Esophagus muscularis mucosa (tissue), 4 donors: ENCODE results near the gene PRKCE. TPM values are rescaled to one million over a fixed set of nuclear protein-coding genes. Genes with fewer than 3 reads are reported as not detected.

Source experiments
- DNase-seq: peaks from one replicate; pipeline ENCODE4 v3.0.0-alpha.2; 2017; ENCODE audit errors: extremely low spot score
- H3K27ac ChIP-seq, 4 donors: fragments of 200-600 bp; sonication (generic); replicated peaks in 1 of 4; 1 replicate in 3 of 4; 2 replicates in 1 of 4; pipeline ENCODE4 v1.5.1; 2016 to 2019; ENCODE audit warnings: mild to moderate bottlenecking in 1 of 4
- H3K27me3 ChIP-seq, 4 donors: fragments of 200-600 bp; sonication (generic); one replicate each; pipeline versions ENCODE4 v1.5.1 to v1.6.0; 2016 to 2019
- H3K36me3 ChIP-seq, 4 donors: fragments of 200-600 bp; sonication (generic); one replicate each; pipeline ENCODE4 v1.5.1; 2016 to 2019
- H3K4me1 ChIP-seq, 4 donors: fragments of 200-600 bp; sonication (generic); one replicate each; pipeline ENCODE4 v1.5.1; 2016 to 2019
- H3K4me3 ChIP-seq, 4 donors: fragments of 200-600 bp; sonication (generic); 1 replicate in 2 of 4; 2 replicates in 2 of 4; pipeline ENCODE4 v1.5.1; 2016 to 2019; ENCODE audit warnings: mild to moderate bottlenecking in 4 of 4, moderate library complexity in 1 of 4
- H3K9me3 ChIP-seq, 4 donors: fragments of 200-600 bp; sonication (generic); 1 replicate in 3 of 4; 2 replicates in 1 of 4; pipeline ENCODE4 v1.5.1; 2016 to 2019
- EP300 ChIP-seq: sonication (generic); formaldehyde crosslinking; IDR thresholded peaks from one replicate; pipeline ENCODE4 v1.6.1; 2017; ENCODE audit warnings: antibody characterized with exemption
- POLR2A ChIP-seq: fragments of 450-650 bp; IDR thresholded peaks from one replicate; pipeline ENCODE4 v1.6.1; 2017; ENCODE audit warnings: antibody characterized with exemption, moderate library complexity, mild to moderate bottlenecking, low read depth
- POLR2AphosphoS5 ChIP-seq, 2 donors: sonication (generic); formaldehyde crosslinking; IDR thresholded peaks; one replicate each; pipeline ENCODE4 v1.6.1; 2017; ENCODE audit warnings: antibody characterized with exemption in 2 of 2
- WGBS: methylation state at CpG from one replicate; pipeline ENCODE4 v1.1.5; 2018; 5-methylcytosine and 5-hydroxymethylcytosine counted together
- intact Hi-C: fragments of 100-400 bp; cut with DNase I; formaldehyde crosslinking; loops from one replicate; pipeline ENCODE4 v1.15.1; 2023
- total RNA-seq, 4 donors: library from RNA; depleted of rRNA; stranded (reverse); fragments of >200 nt; gene quantifications; one replicate each; pipeline versions ENCODE4 v1.1.0 to v1.2.1, GENCODE V29; 2016
- TF ChIP-seq, protein P1 (sequence below), 3 experiments: fragments of 200-600 bp in 2 of 3; fragments of 450-650 bp in 1 of 3; sonication (generic) in 2 of 3; IDR thresholded peaks; one replicate each; pipeline ENCODE4 v1.5.1; 2017 to 2019; ENCODE audit warnings: antibody characterized with exemption in 3 of 3, mild to moderate bottlenecking in 2 of 3, moderate library complexity in 1 of 3

Gene PRKCE
- total RNA-seq, 4 donors from 2014 or later: 11.6 to 21.1 (median 13.0) TPM

DNA sequence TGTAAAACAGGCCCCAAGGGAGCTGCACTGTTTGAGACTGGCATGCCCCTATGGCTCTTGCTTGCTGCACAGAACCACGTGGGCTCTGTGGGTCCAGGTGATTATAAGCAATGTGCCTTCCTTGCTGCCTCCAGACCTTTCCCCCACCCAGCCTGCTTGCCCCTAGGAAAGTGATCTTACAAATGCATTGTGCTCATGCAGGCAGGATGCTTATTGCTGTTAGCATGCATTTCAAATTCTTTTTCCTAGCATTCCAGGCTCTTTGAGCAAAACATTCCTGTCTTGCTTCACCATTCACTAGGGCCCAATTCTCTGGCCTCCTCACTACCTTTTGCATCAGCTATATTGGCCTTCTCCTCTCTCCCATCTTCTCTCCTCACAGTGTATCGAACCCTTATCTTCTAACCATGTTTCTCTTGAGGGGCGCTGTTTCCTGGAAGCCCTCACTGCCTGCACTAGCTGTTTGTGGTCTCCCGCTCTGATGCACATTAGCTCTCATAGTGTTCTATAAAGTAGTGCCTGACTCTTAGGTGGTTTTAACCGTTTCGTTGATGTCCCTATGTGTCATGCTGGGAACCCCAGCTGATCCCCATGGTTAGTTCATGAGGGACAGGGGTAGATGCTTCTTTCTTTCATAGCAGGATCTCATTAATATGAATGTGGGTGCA lies 492.8 kb downstream of the PRKCE start:
- H3K9me3 ChIP-seq: no peaks in the 10 kb centered on the region
- TF ChIP-seq EP300: no peak
- no peak for TF ChIP-seq POLR2A
- TF ChIP-seq POLR2AphosphoS5 (IDR thresholded peaks at IDR 0.05): no peak
- TF ChIP-seq, protein P1, sequence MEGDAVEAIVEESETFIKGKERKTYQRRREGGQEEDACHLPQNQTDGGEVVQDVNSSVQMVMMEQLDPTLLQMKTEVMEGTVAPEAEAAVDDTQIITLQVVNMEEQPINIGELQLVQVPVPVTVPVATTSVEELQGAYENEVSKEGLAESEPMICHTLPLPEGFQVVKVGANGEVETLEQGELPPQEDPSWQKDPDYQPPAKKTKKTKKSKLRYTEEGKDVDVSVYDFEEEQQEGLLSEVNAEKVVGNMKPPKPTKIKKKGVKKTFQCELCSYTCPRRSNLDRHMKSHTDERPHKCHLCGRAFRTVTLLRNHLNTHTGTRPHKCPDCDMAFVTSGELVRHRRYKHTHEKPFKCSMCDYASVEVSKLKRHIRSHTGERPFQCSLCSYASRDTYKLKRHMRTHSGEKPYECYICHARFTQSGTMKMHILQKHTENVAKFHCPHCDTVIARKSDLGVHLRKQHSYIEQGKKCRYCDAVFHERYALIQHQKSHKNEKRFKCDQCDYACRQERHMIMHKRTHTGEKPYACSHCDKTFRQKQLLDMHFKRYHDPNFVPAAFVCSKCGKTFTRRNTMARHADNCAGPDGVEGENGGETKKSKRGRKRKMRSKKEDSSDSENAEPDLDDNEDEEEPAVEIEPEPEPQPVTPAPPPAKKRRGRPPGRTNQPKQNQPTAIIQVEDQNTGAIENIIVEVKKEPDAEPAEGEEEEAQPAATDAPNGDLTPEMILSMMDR (IDR thresholded peaks at IDR 0.05): no peak
- intact Hi-C loops: no loop called here
- DNase-seq: no peak
- peaks cover 0 to 8% (median 3%) of the 10 kb centered on the region in 4 donors for H3K4me1 ChIP-seq
- no peaks in the 10 kb centered on the region for H3K27me3 ChIP-seq
- no peak overlapping the region for H3K27ac ChIP-seq
- H3K36me3 ChIP-seq: peaks cover 0 to 26% (median 4%) of the 10 kb centered on the region in 4 donors
- no peak overlapping the region for H3K4me3 ChIP-seq
- 96% methylated on average over 5 of the region's 6 CpGs for WGBS

DNA sequence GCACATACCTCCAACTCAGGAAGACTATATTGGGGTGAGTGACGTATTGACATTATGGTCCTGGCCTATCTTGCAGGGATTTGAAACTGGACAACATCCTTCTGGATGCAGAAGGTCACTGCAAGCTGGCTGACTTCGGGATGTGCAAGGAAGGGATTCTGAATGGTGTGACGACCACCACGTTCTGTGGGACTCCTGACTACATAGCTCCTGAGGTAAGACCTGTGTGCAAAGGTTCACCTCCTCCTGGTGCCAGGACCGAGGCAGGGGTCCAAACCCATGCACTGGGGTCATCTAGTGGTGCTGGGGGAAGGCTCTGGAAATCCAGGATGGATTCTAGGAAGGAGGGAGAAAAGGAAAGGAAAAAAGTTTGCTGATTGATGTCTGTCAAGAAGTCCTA lies 493.5 kb downstream of the PRKCE start:
- Histone ChIP-seq H3K27me3 (no peaks in the 10 kb centered on the region), H3K36me3 (peaks cover 0 to 26% (median 4%) of the 10 kb centered on the region in 4 donors), H3K27ac (no peak overlapping the region), H3K9me3 (no peaks in the 10 kb centered on the region), H3K4me3 (no peak overlapping the region), H3K4me1 (peaks cover 0 to 8% (median 3%) of the 10 kb centered on the region in 4 donors)
- intact Hi-C loops: no loop called here
- 98% methylated on average over 5 of the region's 5 CpGs for WGBS
- DNase-seq: no peak
- TF ChIP-seq POLR2A (no peak), POLR2AphosphoS5 (IDR thresholded peaks at IDR 0.05) (no peak)

DNA sequence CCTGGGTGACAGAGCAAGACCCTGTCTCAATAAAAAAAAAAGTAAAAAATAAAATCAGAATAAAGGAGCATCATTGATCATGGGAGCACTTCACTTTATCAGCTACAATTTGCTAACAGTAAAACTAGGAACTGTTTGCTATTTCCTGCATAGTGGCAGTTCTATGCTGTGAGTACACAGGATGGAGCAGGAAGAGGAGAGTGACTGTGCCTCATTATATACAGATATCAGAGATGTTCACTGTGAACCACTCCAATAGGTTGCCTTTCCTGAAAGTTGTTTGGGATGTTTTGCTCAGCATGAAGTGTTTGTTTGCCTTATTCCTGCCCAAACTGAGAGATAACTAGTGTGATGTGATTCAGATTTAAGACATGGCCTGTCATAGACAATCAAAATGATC lies 494.4 kb downstream of the PRKCE start:
- H3K36me3 ChIP-seq: peaks cover 0 to 28% (median 4%) of the 10 kb centered on the region in 4 donors
- H3K4me3 ChIP-seq: no peak overlapping the region
- TF ChIP-seq POLR2A: no peak
- TF ChIP-seq, protein P1 (IDR thresholded peaks at IDR 0.05): no peak
- no peak for TF ChIP-seq EP300
- TF ChIP-seq POLR2AphosphoS5 (IDR thresholded peaks at IDR 0.05): no peak
- H3K4me1 ChIP-seq: peaks cover 0 to 11% (median 4%) of the 10 kb centered on the region in 4 donors
- H3K9me3 ChIP-seq: no peaks in the 10 kb centered on the region
- DNase-seq: no peak
- H3K27me3 ChIP-seq: no peaks in the 10 kb centered on the region
- intact Hi-C loops: no loop called here
- H3K27ac ChIP-seq: no peak overlapping the region

DNA sequence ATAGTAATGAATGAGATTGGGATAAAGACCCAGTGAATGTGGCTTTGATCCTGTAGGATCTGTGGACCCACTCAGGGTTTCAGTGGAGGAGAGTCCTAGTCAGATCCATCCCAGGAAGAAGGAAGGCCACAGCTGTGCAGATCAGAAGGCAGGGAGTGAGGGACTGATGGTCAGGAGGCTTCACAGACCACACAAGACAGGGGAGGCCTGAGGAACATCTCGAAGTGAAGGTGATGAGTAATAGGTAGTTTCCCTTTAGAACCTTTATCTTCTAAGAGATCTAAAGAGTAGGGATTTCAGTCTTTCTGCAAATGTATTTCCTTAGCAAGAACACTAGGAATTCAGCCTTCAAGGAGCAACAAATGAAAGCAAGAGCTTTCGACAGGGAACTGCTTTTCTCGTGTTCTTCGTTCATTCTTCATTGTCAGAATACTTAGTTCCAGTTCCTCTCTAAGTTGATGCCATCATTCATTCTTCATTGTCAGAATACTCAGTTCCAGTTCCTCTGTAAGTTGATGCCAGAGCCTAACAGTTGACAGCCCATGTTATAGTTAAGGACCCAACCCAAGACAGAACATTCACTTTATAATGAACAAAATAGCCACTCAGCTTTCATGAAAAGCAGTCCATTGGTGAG lies 495.5 kb downstream of the PRKCE start:
- intact Hi-C loops: no loop called here
- H3K27ac ChIP-seq: no peak overlapping the region
- 88% methylated on average over 4 of the region's 4 CpGs for WGBS
- no peaks in the 10 kb centered on the region for H3K27me3 ChIP-seq
- H3K4me1 ChIP-seq: peaks cover 0 to 13% (median 4%) of the 10 kb centered on the region in 4 donors
- DNase-seq: no peak
- TF ChIP-seq POLR2A: no peak
- TF ChIP-seq EP300: no peak
- TF ChIP-seq POLR2AphosphoS5 (IDR thresholded peaks at IDR 0.05): no peak
- TF ChIP-seq, protein P1 (IDR thresholded peaks at IDR 0.05): no peak
- H3K4me3 ChIP-seq: no peak overlapping the region
- peaks cover under 1 to 37% (median 10%) of the 10 kb centered on the region in 4 donors for H3K36me3 ChIP-seq
- no peaks in the 10 kb centered on the region for H3K9me3 ChIP-seq

DNA sequence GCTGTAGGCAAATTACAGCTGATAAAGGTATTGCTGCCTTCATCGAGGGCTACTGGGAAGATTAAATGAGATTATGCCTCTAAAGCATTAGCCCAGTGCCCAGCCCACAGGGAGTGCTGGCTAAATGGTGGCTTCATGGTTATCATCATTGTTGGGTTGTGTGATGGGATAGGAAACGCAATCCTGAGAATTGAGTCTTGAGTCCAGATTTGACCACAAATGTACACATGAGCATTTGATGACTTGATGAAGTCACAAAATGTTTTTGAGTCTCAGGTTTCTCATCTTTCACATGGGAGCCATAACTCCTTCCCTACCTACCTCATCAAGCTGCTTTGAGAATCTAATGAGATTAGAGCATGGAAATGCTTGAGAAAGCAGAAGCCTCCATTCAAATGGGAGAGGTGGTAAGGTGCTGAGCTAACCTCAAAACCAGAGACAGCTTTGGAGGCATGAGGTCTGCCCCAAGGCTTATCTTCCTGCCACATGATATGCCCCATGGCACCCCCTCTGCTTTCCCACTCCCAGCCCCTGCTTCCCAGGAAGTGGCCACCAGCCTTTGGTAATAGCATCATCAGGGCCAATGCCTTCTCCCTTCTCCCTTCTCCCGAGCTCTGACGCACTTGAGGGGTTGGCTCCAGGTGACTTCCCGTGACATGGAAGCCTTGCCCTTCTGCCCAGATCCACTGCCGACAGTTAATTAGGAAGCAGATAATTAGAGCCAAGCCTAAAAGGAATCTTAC lies 496.3 kb downstream of the PRKCE start:
- H3K27me3 ChIP-seq: no peaks in the 10 kb centered on the region
- no peak overlapping the region for H3K27ac ChIP-seq
- H3K4me3 ChIP-seq: no peak overlapping the region
- DNase-seq: no peak
- peaks cover 3 to 45% (median 10%) of the 10 kb centered on the region in 4 donors for H3K36me3 ChIP-seq
- H3K9me3 ChIP-seq: no peaks in the 10 kb centered on the region
- H3K4me1 ChIP-seq: peaks cover 0 to 7% (median under 1%) of the 10 kb centered on the region in 4 donors
- 96% methylated on average over 6 of the region's 6 CpGs for WGBS
- intact Hi-C loops: no loop called here
- TF ChIP-seq, protein P1 (IDR thresholded peaks at IDR 0.05): no peak
- TF ChIP-seq EP300: no peak
- no peak for TF ChIP-seq POLR2AphosphoS5 (IDR thresholded peaks at IDR 0.05)
- no peak for TF ChIP-seq POLR2A
